HS-5 (cell line): ENCODE data around the gene ZNF579.
"Not testable (repeated sequence)": the region's sequence is repeated elsewhere in the genome, so short reads cannot be mapped to it uniquely, and the experiment has no call there.

Source experiments
- DNase-seq: peaks from one replicate; pipeline ENCODE4 v3.0.0-alpha.2; 2012; ENCODE audit warnings: low read depth

Gene ZNF579

GRCh38 chr19:55593096-55593772 lies 12.6 kb upstream of the ZNF579 start:
- DNase-seq: no peak

- DNase-seq: no peak
These were observed 11.9 kb upstream of the ZNF579 start for GRCh38 chr19:55592391-55593090.

GRCh38 chr19:55591555-55591954 lies 10.9 kb upstream of the ZNF579 start:
- DNase-seq: no peak

- no peak for DNase-seq
These were observed 10.0 kb upstream of the ZNF579 start for GRCh38 chr19:55590617-55591016.

- DNase-seq: no peak
These were observed 9.5 kb upstream of the ZNF579 start for GRCh38 chr19:55590109-55590508.

- DNase-seq: no peak
These were observed 8.1 kb upstream of the ZNF579 start for GRCh38 chr19:55588738-55589137.

- no peak for DNase-seq
These were observed 6.5 kb upstream of the ZNF579 start for GRCh38 chr19:55586976-55587668.

- no peak for DNase-seq
These were observed 5.2 kb upstream of the ZNF579 start for GRCh38 chr19:55585658-55586339.

- no peak for DNase-seq
These were observed 4.2 kb upstream of the ZNF579 start for GRCh38 chr19:55584871-55585270.

- DNase-seq: not testable (repeated sequence)
These were observed 3.2 kb upstream of the ZNF579 start for GRCh38 chr19:55583897-55584296.

- not testable (repeated sequence) for DNase-seq
These were observed 1.6 kb upstream of the ZNF579 start for GRCh38 chr19:55582284-55582683.

- no peak for DNase-seq
These were observed 1.2 kb upstream of the ZNF579 start for GRCh38 chr19:55581823-55582223.

GRCh38 chr19:55581145-55581822 lies 636 bp upstream of the ZNF579 start:
- no peak for DNase-seq

GRCh38 chr19:55579766-55580621 lies 654 bp downstream of the ZNF579 start:
- no peak for DNase-seq

- DNase-seq: no peak
These were observed 1.6 kb downstream of the ZNF579 start for GRCh38 chr19:55578761-55579747.

GRCh38 chr19:55578031-55578760 lies 2.5 kb downstream of the ZNF579 start:
- DNase-seq: no peak

- no peak for DNase-seq
These were observed 3.9 kb downstream of the ZNF579 start for GRCh38 chr19:55576746-55577145.

GRCh38 chr19:55573929-55574328 lies 6.7 kb downstream of the ZNF579 start:
- DNase-seq: not testable (repeated sequence)

- DNase-seq: not testable (repeated sequence)
These were observed 11.2 kb downstream of the ZNF579 start for GRCh38 chr19:55569477-55569876.
